HCT116 (cell line): ENCODE results near the gene COL18A1. TPM values are rescaled to one million over a fixed set of nuclear protein-coding genes. Genes with fewer than 3 reads are reported as not detected.

ENCODE experiments used
- ATAC-seq: fragments of 200-7000 bp; cut with Tn5 transposase; 2 replicates; pipeline ENCODE4 v1.9.1; 2020; ENCODE audit warnings: mild to moderate bottlenecking, moderate library complexity
- BruUV-seq: library from RNA; stranded (reverse); fragments of 400-500 nt; replicated peaks from 2 replicates; lab custom pipeline; 2021; lab: Mats Ljungman, UMichigan
- CTCF ChIA-PET: fragments of 300-600 bp; sonication (Branson Sonifier 250); formaldehyde crosslinking; loops from one replicate; lab custom pipeline; 2021; ENCODE audit warnings: antibody characterized with exemption; lab: Charles Lee
- POLR2A ChIA-PET: fragments of 300-600, 350-600 bp; sonication (Branson Sonifier 250); formaldehyde crosslinking; loops from one replicate; lab custom pipeline; 2021; ENCODE audit warnings: antibody characterized with exemption; lab: Charles Lee
- RAD21 ChIA-PET, 2 experiments: fragments of 300-600 bp; sonication (Branson Sonifier 250); formaldehyde crosslinking; loops; one replicate each; lab custom pipeline; 2023; ENCODE audit warnings: low total read pairs in 2 of 2; ENCODE audit not compliant: uncharacterized antibody in 2 of 2, unreplicated experiment in 2 of 2, low non-redundant PET in 1 of 2; lab: Charles Lee
- DNase-seq: peaks from one replicate; pipeline ENCODE4 v3.0.0-alpha.2; 2010; ENCODE audit warnings: low read depth, low spot score
- H2AFZ ChIP-seq: fragments of 200-600 bp; shearing (Covaris generic), sonication (generic); 2 replicates; pipeline ENCODE4 v1.6.1; 2017; ENCODE audit warnings: low read depth, mixed run types, mixed read lengths, antibody characterized with exemption, low read length; ENCODE audit not compliant: poor library complexity, severe bottlenecking
- H3K27ac ChIP-seq: 2 replicates; pipeline ENCODE4 v1.5.1; 2012; ENCODE audit warnings: low read depth, low read length
- H3K27me3 ChIP-seq: fragments of 200-600 bp; sonication (generic); 2 replicates; pipeline ENCODE4 v1.6.1; 2016; ENCODE audit warnings: mixed run types, low read length, mixed read lengths; ENCODE audit not compliant: insufficient read depth
- H3K36me3 ChIP-seq, 2 experiments: fragments of 200-500 bp in 1 of 2; fragments of 200-600 bp in 1 of 2; sonication (Bioruptor generic) in 1 of 2; sonication (generic) in 1 of 2; 2 replicates each; pipeline versions ENCODE4 v1.5.1 to v1.6.1; 2014 to 2016; ENCODE audit warnings: low read length in 2 of 2, inconsistent platforms in 1 of 2, mixed read lengths in 1 of 2, mixed run types in 1 of 2; ENCODE audit not compliant: insufficient read depth in 2 of 2, control insufficient read depth in 1 of 2
- H3K4me1 ChIP-seq, 2 experiments: fragments of 200-600 bp in 1 of 2; sonication (generic) in 1 of 2; 2 replicates each; pipeline versions ENCODE4 v1.5.1 to v1.6.1; 2012 to 2017; ENCODE audit warnings: low read length in 2 of 2, inconsistent platforms in 1 of 2, mild to moderate bottlenecking in 1 of 2, mixed read lengths in 1 of 2, mixed run types in 1 of 2, moderate library complexity in 1 of 2; ENCODE audit not compliant: insufficient read depth in 2 of 2, control insufficient read depth in 1 of 2
- H3K4me2 ChIP-seq: fragments of 200-600 bp; sonication (generic); 2 replicates; pipeline ENCODE4 v1.6.1; 2017; ENCODE audit warnings: mixed run types, low read length, mixed read lengths
- H3K4me3 ChIP-seq, 2 experiments: fragments of 200-600 bp in 1 of 2; sonication (generic) in 1 of 2; replicated peaks in 1 of 2; 2 replicates each; pipeline ENCODE4 v1.5.1; 2011 to 2016; ENCODE audit warnings: low read length in 2 of 2, control low read depth in 1 of 2, low read depth in 1 of 2, mild to moderate bottlenecking in 1 of 2, mixed read lengths in 1 of 2, mixed run types in 1 of 2
- H3K79me2 ChIP-seq: fragments of 200-600 bp; sonication (generic); 2 replicates; pipeline ENCODE4 v1.6.1; 2017; ENCODE audit warnings: mild to moderate bottlenecking, mixed run types, low read length, moderate library complexity, mixed read lengths; ENCODE audit not compliant: insufficient read depth
- H3K9ac ChIP-seq: fragments of 200-600 bp; sonication (generic); 2 replicates; pipeline ENCODE4 v1.6.1; 2016; ENCODE audit warnings: low read length, mixed read lengths
- H3K9me2 ChIP-seq: fragments of 200-600 bp; sonication (generic), shearing (Covaris generic); 2 replicates; pipeline ENCODE4 v1.6.1; 2017; ENCODE audit warnings: mixed run types, mild to moderate bottlenecking, moderate library complexity; ENCODE audit not compliant: insufficient read depth
- H3K9me3 ChIP-seq, 2 experiments: fragments of 200-500 bp in 1 of 2; fragments of 200-600 bp in 1 of 2; sonication (Bioruptor generic) in 1 of 2; sonication (generic) in 1 of 2; 2 replicates each; pipeline ENCODE4 v1.6.1; 2014 to 2017; ENCODE audit warnings: low read length in 2 of 2, mixed read lengths in 2 of 2, inconsistent platforms in 1 of 2, low read depth in 1 of 2, mild to moderate bottlenecking in 1 of 2, mixed run types in 1 of 2, moderate library complexity in 1 of 2; ENCODE audit not compliant: control insufficient read depth in 1 of 2, insufficient read depth in 1 of 2
- H4K20me1 ChIP-seq: fragments of 200-600 bp; sonication (generic), shearing (Covaris generic); 2 replicates; pipeline ENCODE4 v1.6.1; 2017; ENCODE audit warnings: mixed run types, mild to moderate bottlenecking, moderate library complexity; ENCODE audit not compliant: insufficient read depth
- CEBPB ChIP-seq: IDR thresholded peaks from 2 replicates; pipeline ENCODE4 v1.6.1; 2012; ENCODE audit warnings: low read depth
- EZH2 ChIP-seq: fragments of 200-600 bp; sonication (generic); IDR thresholded peaks from 2 replicates; pipeline ENCODE4 v1.6.1; 2017; ENCODE audit warnings: antibody characterized with exemption, mixed run types
- EZH2phosphoT487 ChIP-seq: fragments of 200-600 bp; IDR thresholded peaks from 2 replicates; pipeline ENCODE4 v1.6.1; 2018; ENCODE audit warnings: antibody characterized with exemption, borderline replicate concordance
- FOSL1 ChIP-seq: IDR thresholded peaks from 2 replicates; pipeline ENCODE4 v1.6.1; 2012; ENCODE audit warnings: low read depth
- POLR2A ChIP-seq: IDR thresholded peaks from 2 replicates; pipeline ENCODE4 v1.7.0; 2011; ENCODE audit warnings: borderline replicate concordance; ENCODE audit not compliant: insufficient read depth, insufficient read length; ENCODE audit errors: extremely low read depth
- RAD21 ChIP-seq: IDR thresholded peaks from 2 replicates; pipeline ENCODE4 v1.6.1; 2012; ENCODE audit warnings: low read depth, mild to moderate bottlenecking
- SIN3A ChIP-seq: IDR thresholded peaks from 2 replicates; pipeline ENCODE4 v1.6.1; 2012; ENCODE audit warnings: low read depth
- SP1 ChIP-seq: IDR thresholded peaks from 2 replicates; pipeline ENCODE4 v1.6.1; 2012; ENCODE audit warnings: low read depth
- TCF7L2 ChIP-seq: IDR thresholded peaks from 2 replicates; pipeline ENCODE4 v1.7.0; 2011; ENCODE audit warnings: borderline replicate concordance, inconsistent platforms; ENCODE audit not compliant: insufficient read depth, insufficient read length; ENCODE audit errors: extremely low read depth
- YY1 ChIP-seq: IDR thresholded peaks from 2 replicates; pipeline ENCODE4 v1.6.1; 2011; ENCODE audit warnings: low read length, low read depth, moderate library complexity, mild to moderate bottlenecking; ENCODE audit not compliant: insufficient replicate concordance; ENCODE audit errors: extremely low read depth
- ZFX ChIP-seq: fragments of 450-650 bp; IDR thresholded peaks from 2 replicates; pipeline ENCODE4 v1.6.1; 2017
- ZNF274 ChIP-seq: fragments of 200-500 bp; sonication (Bioruptor generic); IDR thresholded peaks from 2 replicates; pipeline ENCODE4 v1.6.1; 2014; ENCODE audit warnings: mild to moderate bottlenecking, low read depth, low read length, inconsistent platforms
- intact Hi-C: fragments of 100-400 bp; cut with micrococcal nuclease; formaldehyde crosslinking; loops from 2 replicates; pipeline ENCODE4 v1.10.0; 2022
- total RNA-seq: library from RNA; stranded (reverse); gene quantifications from one replicate; pipeline ENCODE4 v1.2.1, GENCODE V29; 2021; ENCODE audit not compliant: unreplicated experiment
- TF ChIP-seq, protein P1 (sequence below): IDR thresholded peaks from 2 replicates; pipeline ENCODE4 v1.6.1; 2012
- TF ChIP-seq, protein P2 (sequence below): IDR thresholded peaks from 2 replicates; pipeline ENCODE4 v1.6.1; 2012; ENCODE audit warnings: low read depth
- TF ChIP-seq, protein P3 (sequence below): IDR thresholded peaks from 2 replicates; pipeline ENCODE4 v1.6.1; 2012
- TF ChIP-seq, protein P4 (sequence below), 3 experiments: fragments of 200-600 bp in 1 of 3; sonication (generic) in 1 of 3; IDR thresholded peaks in 2 of 3; conservative IDR thresholded peaks in 1 of 3; 2 replicates each; pipeline ENCODE4 v1.5.1; 2012 to 2017; ENCODE audit warnings: low read depth in 2 of 3, low read length in 2 of 3, antibody characterized with exemption in 1 of 3, borderline replicate concordance in 1 of 3, control low read depth in 1 of 3, mild to moderate bottlenecking in 1 of 3, mixed read lengths in 1 of 3, mixed run types in 1 of 3, moderate library complexity in 1 of 3; ENCODE audit not compliant: insufficient read depth in 1 of 3

COL18A1 gene
- total RNA-seq, 1 experiment from 2014 or later, result 59.5 TPM

DNA sequence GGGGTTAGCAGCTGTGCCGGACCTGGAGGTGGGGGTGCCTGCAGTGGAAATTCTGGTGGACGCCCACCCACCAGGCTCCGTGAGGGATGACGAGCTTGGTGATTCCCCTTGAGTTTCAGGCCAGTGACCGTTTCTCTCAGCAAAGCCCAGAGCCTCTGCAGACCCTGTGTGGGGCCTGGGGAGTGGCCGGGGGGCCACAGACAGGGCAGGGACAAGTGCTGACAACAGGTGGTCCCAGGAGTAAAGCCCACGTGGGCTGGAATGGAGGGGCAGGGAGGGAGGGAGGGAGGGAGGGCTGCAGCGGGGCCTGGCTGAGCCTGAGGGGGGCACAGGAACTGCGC is 52.8 kb downstream of the COL18A1 start:
- Histone ChIP-seq H3K9me3 (peaks cover 0 to 2% of the 10 kb centered on the region in 2 experiments; a peak in 1 of 4 replicates), H3K9ac (no peak overlapping the region), H3K27me3 (no peaks in the 10 kb centered on the region), H3K4me3 (no peak overlapping the region), H3K9me2 (no peaks in the 10 kb centered on the region), H3K4me2 (no peak overlapping the region), H3K4me1 (peaks cover 3 to 13% of the 10 kb centered on the region in 2 experiments; a peak in 2 of 4 replicates), H3K79me2 (peaks cover 5% of the 10 kb centered on the region; the same call in 1 of the 2 replicates), H3K27ac (no peak overlapping the region), H2AFZ (no peak overlapping the region), H4K20me1 (no peaks in the 10 kb centered on the region), H3K36me3 (no peaks in the 10 kb centered on the region)
- no peak for DNase-seq
- ChIA-PET RAD21 (no interaction called here), POLR2A (no interaction called here), CTCF (interaction anchor here (0.6 kb wide), 1 partner anchor 13 kb away, joined by 3 read pairs; no protein-coding TSS in a partner anchor)
- BruUV-seq, result no TSS peak
- no peak for TF ChIP-seq ZNF274
- TF ChIP-seq, protein P1, sequence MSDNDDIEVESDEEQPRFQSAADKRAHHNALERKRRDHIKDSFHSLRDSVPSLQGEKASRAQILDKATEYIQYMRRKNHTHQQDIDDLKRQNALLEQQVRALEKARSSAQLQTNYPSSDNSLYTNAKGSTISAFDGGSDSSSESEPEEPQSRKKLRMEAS, result no peak
- no peak for TF ChIP-seq SP1
- no peak for TF ChIP-seq TCF7L2
- TF ChIP-seq RAD21, result no peak
- no peak for TF ChIP-seq ZFX
- no peak for TF ChIP-seq EZH2phosphoT487
- TF ChIP-seq, protein P2, sequence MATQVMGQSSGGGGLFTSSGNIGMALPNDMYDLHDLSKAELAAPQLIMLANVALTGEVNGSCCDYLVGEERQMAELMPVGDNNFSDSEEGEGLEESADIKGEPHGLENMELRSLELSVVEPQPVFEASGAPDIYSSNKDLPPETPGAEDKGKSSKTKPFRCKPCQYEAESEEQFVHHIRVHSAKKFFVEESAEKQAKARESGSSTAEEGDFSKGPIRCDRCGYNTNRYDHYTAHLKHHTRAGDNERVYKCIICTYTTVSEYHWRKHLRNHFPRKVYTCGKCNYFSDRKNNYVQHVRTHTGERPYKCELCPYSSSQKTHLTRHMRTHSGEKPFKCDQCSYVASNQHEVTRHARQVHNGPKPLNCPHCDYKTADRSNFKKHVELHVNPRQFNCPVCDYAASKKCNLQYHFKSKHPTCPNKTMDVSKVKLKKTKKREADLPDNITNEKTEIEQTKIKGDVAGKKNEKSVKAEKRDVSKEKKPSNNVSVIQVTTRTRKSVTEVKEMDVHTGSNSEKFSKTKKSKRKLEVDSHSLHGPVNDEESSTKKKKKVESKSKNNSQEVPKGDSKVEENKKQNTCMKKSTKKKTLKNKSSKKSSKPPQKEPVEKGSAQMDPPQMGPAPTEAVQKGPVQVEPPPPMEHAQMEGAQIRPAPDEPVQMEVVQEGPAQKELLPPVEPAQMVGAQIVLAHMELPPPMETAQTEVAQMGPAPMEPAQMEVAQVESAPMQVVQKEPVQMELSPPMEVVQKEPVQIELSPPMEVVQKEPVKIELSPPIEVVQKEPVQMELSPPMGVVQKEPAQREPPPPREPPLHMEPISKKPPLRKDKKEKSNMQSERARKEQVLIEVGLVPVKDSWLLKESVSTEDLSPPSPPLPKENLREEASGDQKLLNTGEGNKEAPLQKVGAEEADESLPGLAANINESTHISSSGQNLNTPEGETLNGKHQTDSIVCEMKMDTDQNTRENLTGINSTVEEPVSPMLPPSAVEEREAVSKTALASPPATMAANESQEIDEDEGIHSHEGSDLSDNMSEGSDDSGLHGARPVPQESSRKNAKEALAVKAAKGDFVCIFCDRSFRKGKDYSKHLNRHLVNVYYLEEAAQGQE, result no peak
- TF ChIP-seq, protein P3, sequence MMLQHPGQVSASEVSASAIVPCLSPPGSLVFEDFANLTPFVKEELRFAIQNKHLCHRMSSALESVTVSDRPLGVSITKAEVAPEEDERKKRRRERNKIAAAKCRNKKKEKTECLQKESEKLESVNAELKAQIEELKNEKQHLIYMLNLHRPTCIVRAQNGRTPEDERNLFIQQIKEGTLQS, result no peak
- no peak for TF ChIP-seq EZH2
- TF ChIP-seq SIN3A, result no peak
- TF ChIP-seq, protein P4, sequence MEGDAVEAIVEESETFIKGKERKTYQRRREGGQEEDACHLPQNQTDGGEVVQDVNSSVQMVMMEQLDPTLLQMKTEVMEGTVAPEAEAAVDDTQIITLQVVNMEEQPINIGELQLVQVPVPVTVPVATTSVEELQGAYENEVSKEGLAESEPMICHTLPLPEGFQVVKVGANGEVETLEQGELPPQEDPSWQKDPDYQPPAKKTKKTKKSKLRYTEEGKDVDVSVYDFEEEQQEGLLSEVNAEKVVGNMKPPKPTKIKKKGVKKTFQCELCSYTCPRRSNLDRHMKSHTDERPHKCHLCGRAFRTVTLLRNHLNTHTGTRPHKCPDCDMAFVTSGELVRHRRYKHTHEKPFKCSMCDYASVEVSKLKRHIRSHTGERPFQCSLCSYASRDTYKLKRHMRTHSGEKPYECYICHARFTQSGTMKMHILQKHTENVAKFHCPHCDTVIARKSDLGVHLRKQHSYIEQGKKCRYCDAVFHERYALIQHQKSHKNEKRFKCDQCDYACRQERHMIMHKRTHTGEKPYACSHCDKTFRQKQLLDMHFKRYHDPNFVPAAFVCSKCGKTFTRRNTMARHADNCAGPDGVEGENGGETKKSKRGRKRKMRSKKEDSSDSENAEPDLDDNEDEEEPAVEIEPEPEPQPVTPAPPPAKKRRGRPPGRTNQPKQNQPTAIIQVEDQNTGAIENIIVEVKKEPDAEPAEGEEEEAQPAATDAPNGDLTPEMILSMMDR (IDR thresholded peaks at IDR 0.05 in 2 of 3, conservative IDR thresholded peaks at IDR 0.05 in 1 of 3; ENCODE audit: borderline replicate concordance in 1 of 3, insufficient read depth in 1 of 3, low read depth in 2 of 3, low read length in 2 of 3), result no peak
- TF ChIP-seq POLR2A, result no peak
- TF ChIP-seq CEBPB, result no peak
- TF ChIP-seq FOSL1, result no peak
- TF ChIP-seq YY1, result no peak
- no peak for ATAC-seq
- intact Hi-C loops, result no loop called here
